Renal pelvis (tissue), 4 donors: ENCODE measurements around the gene EYS. TPM values are rescaled to one million over a fixed set of nuclear protein-coding genes. Genes with fewer than 3 reads are reported as not detected.
"Not testable (repeated sequence)": the region's sequence is repeated elsewhere in the genome, so short reads cannot be mapped to it uniquely, and the experiment has no call there.

Experiments
- DNase-seq: peaks from one replicate; pipeline ENCODE4 v3.0.0-alpha.2; 2013
- polyA plus RNA-seq, 3 donors: library from polyadenylated mRNA; unstranded; fragments of 120-200 nt; gene quantifications; one replicate each; pipeline ENCODE4 v1.2.1, GENCODE V29; 2013; ENCODE audit not compliant: insufficient read length in 3 of 3

Gene EYS
- polyA plus RNA-seq, 3 donors, result 0.50 to 1.2 (median 0.82) TPM

DNA sequence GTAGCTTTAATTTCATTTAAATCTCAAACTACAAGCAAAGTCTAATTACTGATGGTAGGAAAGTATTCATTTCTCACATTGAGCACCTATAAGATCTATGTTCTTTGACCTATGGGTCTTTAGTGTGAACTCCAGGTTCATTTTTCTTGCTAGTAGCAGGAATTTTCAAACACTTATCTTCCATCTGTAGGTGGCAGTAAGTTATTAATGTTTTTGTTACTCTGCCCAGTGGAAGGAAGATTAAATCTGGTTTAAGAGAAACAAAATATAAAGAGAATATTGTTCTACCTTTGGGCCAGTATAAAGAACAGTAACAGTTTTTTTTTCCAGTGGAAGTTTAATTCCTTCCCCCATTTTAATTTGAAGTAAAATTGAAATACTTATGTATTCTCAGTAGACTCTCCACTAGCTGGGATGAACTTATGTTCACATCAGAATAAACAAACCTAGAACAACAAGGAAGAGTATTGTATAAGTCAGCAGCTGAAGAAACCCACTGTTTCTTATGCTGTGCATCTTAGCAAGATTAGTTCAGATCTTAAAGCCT, 1743.2 kb downstream of the EYS start:
- DNase-seq, result no peak

DNA sequence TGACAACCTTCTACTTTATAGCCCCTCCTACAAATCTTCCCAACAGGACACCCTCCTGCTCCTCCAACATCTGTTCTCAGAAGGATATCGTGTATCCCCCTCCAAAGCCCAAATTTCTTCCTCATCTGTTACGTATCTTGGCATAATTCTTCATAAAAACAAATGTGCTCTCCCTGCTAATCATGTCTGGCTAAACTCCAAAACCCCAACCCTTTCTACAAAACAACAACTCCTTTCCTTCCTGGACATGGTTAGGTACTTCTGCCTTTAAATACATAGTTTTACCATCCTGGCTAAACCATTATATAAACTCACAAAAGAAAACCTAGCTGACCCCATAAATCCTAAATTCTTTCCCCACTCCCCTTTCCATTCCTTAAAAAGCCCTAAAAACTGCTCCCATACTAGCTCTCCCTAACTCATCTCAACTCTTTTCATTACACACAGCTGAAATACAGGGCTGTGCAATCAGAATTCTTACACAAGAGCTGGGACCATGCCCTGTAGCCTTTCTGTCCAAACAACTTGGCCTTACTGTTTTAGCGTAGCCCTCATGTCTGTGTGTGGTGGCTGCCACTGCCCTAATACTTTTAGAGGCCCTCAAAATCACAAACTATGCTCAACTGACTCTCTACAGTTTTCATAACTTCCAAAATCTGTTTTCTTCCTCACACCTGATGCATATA, 1753.5 kb downstream of the EYS start:
- not testable (repeated sequence) for DNase-seq

DNA sequence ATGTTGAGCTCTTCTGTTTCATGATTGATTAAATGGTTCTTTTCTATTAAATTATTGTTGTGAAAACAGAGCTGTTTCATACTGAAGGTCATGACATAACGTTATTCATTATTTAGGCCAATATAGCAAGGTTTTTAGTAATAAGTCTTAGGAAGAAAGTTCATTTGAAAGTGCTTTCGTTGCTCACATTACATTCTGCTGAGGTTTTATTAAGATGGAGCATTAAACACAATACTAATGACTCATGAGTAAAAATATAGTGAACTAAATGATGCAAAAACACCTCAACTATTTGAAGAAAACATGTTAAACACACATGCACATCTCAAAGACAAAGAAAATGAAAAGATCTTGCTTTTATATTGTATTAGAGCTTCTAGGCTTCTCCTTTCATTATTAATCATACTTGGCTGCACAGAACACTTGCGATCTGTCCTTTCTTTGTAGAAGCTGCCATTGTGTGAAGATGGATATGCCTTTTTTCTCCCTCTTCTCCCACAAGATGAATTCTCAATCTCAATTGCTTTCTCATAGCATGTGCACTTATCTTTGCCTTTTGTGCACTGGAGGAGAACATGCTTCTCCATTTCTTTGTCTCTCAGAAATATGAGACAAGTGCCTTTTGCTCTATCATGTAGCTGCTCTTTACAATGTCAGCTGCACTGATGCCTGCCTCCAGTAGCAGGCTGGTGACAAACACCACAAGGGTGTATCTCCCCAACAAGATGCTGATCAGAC, 1759.1 kb downstream of the EYS start:
- DNase-seq, result no peak

DNA sequence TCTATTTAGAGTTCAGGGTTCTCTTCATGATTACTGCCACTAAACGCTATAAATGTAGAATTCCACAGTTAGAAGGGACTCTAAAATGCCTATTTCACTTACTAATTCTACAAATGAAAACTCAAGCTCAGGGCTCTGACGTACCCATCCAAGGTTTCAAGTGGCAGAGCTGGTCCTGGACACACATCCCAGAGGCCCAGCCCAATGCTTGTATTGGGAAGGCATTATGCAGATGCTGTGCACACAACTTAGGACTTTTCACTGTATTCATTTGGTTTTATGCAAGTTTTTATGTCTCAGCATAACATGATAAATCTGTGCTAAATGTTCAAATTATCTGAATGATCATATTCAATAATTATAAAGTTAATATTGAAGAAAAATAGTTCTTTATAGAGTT, 1761.0 kb downstream of the EYS start:
- no peak for DNase-seq

DNA sequence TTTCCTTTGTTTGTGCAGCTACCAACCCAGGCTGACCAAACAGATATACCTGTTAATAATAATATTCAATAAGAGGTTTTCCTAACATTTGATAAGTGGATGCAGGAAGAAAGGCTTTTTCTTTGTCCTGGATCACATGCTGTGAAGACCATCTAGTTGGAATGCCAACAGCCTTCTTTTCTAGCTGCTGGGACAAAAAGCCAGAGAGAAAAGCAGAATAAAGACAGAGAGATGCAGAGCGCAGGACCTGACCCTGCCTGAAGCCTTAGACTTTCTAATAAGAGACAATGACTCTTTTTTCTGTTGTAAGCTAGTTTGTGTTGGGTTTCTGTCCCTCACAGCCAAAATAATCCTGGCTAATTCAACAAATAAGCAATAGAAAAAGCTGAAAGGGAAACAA, 1763.2 kb downstream of the EYS start:
- DNase-seq, result no peak

DNA sequence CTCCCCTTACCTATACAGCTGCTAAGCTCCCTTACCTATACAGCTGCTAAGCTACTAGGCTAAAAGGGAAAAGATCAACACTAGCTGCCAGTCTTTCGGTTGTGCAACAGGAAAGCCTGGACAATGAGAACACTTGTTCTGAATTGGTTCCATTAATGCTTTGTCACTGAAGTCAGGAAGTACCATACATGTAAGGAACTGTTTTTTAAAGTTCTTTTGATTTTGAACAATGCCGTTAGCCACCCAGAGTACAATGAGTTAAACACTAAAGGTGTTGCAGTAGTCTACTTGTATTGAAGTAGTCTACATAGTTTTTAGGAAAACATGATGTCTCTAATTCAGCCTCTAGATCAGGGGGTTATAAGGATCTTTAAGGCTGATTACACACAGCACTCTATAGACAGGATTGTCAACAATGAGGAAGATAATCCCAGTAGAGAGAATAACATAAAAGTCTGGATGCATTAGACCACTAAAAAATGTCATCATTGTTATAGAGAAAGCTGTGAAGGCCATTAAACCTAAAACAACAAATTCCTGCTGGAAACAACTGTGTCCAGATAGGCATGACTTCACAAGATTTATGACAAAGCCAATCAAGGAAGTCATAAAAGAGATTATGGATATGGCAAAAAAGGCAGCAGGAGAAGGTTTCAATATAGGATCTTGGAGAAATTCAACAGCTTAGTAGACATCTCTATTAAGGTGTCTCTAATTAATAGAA, 1765.1 kb downstream of the EYS start:
- no peak for DNase-seq

DNA sequence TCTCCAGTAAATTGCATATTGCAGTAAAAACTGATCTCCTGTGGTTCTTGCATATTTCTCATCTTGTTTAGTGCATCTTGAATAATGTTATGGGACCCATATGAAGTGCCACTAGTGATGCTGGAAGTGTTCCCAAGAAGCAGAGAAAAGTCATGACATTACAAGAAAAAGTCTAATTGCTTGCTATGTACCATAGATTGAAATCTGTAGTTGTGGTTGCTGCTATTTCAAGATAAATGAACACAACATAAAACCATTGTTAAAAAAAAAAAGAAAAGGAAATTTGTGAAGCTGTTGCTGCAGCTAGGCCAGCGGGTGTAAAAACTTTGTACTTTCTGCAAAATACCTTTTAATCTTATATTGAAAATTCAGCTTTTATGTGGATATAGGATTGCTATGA, 1767.0 kb downstream of the EYS start:
- no peak for DNase-seq

DNA sequence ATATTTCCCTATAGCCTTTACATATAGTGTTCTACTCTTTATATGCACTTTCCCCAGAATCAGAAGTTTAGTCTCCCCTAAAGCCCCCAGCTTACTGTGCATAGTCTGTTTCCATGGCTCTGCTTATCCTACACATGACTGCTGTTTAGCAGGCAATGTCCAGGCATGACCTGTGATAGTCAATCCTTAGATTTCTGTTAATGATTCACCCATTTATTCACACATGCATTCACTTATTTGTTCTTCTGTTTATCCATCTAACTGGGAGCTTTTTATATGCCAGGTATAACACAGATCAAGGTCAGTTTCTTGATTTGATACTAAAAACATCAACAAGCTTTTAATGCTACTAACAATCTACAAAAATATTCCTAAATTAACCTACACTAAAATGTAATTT, 1770.6 kb downstream of the EYS start:
- DNase-seq, result no peak

DNA sequence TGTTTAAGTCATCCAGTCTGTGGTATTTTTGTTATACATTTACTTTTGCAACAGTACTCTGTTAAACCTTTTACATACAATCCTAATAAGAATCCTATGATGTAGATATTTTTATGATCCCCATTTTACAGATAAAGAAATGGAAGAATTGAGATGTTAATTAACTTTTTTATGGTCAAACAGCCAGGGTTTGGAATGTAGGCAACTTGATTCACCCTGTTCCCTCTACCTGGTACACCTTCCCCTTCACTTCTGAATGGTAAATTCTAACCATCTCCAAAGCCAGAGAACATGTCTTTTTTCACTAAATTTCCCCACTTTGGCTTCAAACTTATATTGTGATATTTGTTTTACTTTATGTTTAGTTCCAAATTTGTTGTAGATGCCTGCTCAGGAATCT, 1771.3 kb downstream of the EYS start:
- no peak for DNase-seq

DNA sequence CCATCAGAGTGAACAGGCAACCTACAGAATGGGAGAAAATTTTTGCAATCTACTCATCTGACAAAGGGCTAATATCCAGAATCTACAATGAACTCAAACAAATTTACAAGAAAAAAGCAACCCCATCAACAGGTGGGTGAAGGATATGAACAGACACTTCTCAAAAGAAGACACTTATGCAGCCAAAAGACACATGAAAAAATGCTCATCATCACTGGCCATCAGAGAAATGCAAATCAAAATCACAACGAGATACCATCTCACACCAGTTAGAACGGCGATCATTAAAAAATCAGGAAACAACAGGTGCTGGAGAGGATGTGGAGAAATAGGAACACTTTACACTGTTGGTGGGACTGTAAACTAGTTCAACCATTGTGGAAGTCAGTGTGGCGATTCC, 1773.1 kb downstream of the EYS start:
- not testable (repeated sequence) for DNase-seq

DNA sequence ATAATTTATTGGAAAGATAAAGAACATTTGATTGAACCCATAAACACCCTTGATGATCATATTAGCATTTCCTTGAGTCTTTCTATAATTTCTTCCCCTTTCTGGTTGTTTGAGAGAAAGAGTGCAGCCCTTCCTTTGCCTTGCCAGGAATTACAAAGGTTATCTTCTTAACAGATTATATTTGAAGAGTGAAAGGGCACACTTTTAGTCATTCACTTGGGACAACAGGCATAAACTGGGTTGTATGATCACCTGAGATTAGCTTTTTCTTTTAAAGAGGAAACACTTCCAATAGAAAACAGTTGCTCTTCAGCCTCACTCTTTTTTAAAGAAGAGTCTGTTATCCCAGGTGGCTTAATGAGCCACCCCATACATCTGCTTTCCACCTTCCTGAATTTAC, 1776.2 kb downstream of the EYS start:
- DNase-seq, result no peak

DNA sequence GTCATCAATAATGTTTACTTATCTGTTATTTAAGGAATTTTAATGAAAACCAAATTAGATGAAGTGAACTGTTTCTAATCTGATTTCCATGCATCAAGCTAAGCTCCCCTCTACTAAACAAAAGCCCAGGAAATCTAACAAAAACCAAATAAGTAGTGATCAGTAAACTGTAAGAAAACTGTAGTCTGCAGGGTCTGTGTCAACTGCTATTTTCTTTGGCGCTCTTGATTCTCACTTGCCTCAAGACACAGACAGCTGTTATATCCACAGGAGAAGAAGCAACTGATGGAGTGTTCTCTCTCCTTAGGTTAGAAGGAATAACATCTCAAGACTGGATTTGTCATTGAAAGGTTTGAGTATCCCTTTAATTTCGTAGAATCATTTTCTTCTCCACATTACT, 1777.9 kb downstream of the EYS start:
- no peak for DNase-seq

DNA sequence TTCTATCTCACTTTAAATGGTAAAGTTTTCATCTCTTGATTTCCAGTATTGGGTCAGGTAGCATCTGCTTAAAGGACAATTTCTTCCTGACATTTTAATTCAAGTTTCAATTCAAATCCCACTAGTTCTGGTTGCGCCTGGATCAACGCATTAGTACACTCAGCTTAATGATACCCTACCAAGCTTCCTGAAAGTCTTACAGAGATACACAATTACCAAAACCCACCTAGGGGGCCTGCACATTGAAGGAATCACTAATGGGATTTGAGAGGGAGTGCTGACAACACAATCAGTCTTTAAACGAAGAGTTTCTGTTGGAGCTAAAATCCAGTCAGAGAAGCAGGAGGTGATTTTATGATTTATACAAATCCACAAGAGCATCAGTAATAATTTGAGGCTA, 1778.4 kb downstream of the EYS start:
- DNase-seq, result no peak

DNA sequence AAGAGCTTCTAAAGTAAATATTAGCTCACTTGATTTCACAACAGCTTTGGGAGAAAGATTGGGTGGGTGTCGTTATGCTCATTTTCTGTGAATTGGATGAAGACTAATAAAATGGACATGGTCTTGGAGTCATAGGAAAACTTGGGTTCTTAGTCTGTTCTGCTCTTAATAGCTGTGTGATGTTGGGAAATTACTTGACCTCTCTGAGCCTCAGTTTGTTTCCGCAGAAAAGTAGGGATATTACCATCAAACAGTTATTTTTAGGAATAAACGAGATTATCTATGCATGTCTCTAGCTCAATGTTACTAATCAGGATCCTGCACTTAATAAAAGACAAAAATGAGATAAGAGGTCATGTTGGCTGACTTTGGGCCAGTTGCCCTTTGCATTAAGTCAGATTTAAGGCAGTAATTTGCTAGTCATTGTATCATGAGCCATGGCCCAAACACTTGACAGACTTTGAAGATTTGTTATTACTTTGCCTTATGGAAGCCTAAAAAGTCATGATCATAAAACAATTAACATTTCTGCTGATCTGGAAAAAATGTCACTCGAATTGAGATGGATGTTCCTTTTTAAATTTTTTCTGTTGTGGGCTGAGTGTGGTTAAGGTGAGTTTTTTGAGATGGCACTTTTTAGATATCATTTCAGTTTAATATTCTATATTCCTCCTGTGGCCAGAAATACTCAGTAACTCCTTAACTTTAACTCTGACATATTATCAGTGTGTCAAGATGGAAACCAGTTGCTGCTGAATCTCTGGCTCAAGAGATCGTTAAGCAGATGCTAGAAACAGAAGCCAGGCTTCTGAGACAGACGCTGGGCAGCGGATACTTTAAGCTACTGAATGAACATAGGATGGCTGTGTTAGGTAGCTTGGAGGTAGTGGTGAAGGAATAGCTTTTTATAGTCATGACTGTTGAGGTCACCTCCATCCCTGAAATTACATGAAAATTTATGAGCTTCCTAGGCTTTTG, 1779.8 kb downstream of the EYS start:
- DNase-seq, result no peak

DNA sequence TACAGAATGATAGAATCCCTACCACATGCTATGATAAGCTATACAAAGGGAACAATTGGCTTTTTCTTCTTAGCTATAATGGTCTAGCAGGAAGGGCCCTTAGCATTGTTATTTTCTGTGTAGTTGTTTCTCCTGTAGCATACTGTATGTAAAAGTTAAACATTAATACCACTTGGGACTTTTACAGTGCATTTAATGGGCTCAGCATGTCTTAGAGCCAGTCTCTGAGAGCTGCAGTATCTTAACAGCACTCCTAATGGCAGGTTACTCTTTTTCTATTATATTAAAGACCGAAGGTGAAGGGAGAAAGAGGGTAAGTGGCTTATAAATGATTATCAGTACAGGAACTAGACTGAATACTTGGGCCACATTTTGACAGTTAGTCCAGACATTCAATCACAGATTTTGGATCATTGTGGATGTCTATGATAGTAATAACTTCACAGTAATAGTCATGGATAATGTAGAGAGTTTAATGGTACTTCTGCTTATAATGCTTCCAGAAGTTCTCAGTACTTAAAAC, 1780.7 kb downstream of the EYS start:
- DNase-seq, result no peak

DNA sequence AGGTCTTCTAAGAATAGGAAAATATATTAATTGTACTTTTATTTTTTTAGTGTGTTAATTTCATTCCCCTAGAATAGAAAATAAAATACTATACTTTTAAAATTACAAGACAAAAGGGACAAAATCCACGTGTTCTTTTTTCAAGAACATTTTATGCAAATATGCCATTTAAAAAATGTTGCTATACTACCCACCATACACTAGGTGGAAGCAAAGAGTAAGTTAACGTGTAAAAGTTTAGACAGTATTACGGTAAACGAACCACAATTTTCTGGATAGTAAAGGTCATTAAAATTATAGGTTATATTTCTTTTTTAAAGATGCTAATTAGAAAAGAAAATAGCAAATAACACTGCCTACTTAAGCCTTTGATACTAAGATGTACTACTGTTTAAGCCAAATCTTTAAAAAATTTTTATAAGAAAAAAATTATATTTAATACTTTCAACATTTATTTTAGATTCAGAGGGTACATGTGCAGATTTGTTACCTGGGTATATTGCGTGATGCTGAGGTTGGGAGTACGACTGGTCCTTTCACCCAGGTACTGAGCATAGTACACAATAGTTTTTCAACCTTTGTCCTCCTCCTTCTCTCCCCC, 1783.8 kb downstream of the EYS start:
- DNase-seq, result peak; percentile 24

DNA sequence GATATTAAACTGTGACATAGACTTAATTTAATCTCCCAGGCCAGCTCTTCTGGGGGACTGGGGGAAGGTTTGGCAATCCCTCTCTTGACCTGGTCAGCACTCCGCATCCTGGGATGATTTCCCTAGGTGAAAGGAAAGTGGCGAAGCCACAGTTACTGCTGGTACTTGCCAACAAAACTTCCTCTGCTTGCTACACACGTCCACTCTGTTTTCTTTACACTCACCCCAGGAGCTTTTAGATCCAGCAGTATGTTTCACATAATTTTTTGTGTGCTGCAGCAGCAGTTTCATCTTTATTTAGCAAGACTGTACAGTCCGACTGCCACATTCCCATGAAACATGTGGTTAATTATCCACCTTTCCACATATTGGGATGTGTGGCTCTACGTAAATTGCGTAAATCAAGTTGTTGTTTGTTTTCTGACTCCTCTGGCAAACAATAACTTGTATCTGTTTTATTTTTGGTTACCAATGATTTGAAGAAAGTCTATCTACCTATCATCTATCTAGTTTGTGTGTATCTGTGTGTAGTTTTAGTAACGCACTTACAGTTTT, 1787.4 kb downstream of the EYS start:
- DNase-seq, result no peak

DNA sequence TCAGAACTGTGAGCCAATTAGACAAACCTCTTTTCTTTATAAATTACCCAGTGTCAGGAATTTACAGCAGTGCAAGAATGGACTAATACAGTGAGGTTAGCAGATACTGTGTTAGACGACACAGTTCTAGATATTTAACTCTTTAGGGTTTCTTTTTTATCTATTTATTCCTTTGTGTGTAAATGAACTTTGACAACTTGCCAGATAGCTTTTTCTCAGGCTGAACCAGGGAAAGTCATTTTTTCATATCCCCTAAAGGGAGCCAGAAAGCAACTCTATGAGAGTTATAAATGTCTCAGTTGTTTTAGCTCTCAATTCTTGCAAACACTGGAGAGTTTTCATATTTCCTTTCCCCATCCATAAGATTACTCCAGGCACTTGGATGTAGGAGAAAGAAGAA, 1794.1 kb downstream of the EYS start:
- no peak for DNase-seq

DNA sequence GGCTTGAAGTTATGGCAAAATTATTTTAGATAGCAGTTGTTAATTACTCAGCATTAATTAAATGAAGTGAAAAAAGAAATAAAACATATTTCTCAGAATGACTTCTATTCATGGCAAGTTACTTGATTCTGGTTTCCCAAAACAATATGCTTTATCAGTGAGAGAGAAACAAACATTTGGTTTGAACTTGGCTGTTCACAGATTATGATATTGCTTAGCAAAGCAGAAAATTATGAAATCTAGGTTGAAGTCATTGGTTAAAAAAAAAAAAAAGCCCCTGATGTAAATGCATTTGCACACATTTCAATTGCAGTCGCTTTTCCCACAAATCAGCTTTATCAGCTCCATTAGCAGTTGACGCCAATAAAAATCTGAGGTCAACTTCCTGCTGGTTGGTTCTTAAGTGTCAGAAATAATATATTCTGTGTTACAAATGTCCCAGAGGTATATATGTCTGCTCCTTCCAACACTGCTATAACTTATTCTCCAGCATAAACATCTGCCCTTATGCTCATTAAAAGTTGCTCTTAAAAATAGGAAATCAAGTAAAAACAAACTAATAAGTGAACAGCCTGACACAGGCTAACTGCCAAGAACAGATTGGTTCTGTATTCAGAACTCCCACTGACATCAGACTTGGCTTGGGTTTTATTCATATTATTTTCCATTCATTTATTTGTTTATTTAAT, 1796.0 kb downstream of the EYS start:
- peak; percentile 36 for DNase-seq
